Measurements from ENCODE around the gene TMEM165. TPM values are rescaled to one million over a fixed set of nuclear protein-coding genes. Genes with fewer than 3 reads are reported as not detected.

The TMEM165 gene
- total and polyA plus RNA-seq, 9 of the 15 experiments (the other 6 are each of a cell fraction or from before 2014, with no cell fraction given): 21.3 to 145 (median 96.8) TPM

DNA sequence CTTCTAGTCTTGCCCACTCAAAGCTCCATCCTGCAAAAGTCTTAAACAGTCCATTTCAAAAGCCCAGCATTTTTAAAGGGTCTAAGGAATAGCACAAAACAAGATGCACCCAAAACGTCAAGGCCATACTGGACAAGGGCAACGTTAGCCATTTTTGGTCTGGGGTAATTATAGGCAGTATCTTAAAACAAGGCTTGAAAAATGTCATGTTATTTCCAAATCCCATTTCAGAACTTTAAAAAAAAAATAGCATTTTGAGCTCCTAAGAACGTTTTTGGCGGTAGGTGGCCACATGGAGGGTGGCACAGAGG lies 584 bp upstream of the TMEM165 start (continued):
- TF ChIP-seq EGR1 (conservative IDR thresholded peaks at IDR 0.05) (no peak), CTCF (IDR thresholded peaks at IDR 0.05 in 2 of 3, conservative IDR thresholded peaks at IDR 0.05 in 1 of 3; ENCODE audit: insufficient read depth in 2 of 3, low read depth in 1 of 3, low read length in 3 of 3) (0 out of 6 replicates have a peak, but pooled peaks of 1 of the 3 experiments have one; percentile 9)
- TF ChIP-seq, protein P1, sequence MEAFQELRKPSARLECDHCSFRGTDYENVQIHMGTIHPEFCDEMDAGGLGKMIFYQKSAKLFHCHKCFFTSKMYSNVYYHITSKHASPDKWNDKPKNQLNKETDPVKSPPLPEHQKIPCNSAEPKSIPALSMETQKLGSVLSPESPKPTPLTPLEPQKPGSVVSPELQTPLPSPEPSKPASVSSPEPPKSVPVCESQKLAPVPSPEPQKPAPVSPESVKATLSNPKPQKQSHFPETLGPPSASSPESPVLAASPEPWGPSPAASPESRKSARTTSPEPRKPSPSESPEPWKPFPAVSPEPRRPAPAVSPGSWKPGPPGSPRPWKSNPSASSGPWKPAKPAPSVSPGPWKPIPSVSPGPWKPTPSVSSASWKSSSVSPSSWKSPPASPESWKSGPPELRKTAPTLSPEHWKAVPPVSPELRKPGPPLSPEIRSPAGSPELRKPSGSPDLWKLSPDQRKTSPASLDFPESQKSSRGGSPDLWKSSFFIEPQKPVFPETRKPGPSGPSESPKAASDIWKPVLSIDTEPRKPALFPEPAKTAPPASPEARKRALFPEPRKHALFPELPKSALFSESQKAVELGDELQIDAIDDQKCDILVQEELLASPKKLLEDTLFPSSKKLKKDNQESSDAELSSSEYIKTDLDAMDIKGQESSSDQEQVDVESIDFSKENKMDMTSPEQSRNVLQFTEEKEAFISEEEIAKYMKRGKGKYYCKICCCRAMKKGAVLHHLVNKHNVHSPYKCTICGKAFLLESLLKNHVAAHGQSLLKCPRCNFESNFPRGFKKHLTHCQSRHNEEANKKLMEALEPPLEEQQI (IDR thresholded peaks at IDR 0.05): 0 out of 2 replicates have a peak, but pooled peaks have one; percentile 41
- TF ChIP-seq, protein P2, sequence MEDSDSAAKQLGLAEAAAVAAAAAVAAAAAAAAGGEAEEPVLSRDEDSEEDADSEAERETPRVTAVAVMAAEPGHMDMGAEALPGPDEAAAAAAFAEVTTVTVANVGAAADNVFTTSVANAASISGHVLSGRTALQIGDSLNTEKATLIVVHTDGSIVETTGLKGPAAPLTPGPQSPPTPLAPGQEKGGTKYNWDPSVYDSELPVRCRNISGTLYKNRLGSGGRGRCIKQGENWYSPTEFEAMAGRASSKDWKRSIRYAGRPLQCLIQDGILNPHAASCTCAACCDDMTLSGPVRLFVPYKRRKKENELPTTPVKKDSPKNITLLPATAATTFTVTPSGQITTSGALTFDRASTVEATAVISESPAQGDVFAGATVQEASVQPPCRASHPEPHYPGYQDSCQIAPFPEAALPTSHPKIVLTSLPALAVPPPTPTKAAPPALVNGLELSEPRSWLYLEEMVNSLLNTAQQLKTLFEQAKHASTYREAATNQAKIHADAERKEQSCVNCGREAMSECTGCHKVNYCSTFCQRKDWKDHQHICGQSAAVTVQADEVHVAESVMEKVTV (CRISPR knock-in tag; IDR thresholded peaks at IDR 0.05): 0 out of 2 replicates have a peak, but pooled peaks have one; percentile 23
